IMR-90 (cell line): ENCODE results near the gene PLEKHB2.

Experiments used
- BHLHE40 ChIP-seq: fragments of 150-350 bp; IDR thresholded peaks from 2 replicates; pipeline ENCODE4 v1.6.1; 2016; ENCODE audit warnings: mild to moderate bottlenecking, low read depth, low read length
- CEBPB ChIP-seq: IDR thresholded peaks from 2 replicates; pipeline ENCODE4 v1.6.1; 2012; ENCODE audit warnings: low read depth, low read length, improper control_type of control experiment
- MAFK ChIP-seq: IDR thresholded peaks from 2 replicates; pipeline ENCODE4 v1.6.1; 2012; ENCODE audit warnings: low read depth, low read length, improper control_type of control experiment
- POLR2A ChIP-seq: IDR thresholded peaks from 2 replicates; pipeline ENCODE4 v1.6.1; 2012; ENCODE audit warnings: mild to moderate bottlenecking, low read depth, low read length
- RCOR1 ChIP-seq: IDR thresholded peaks from 2 replicates; pipeline ENCODE4 v1.6.1; 2012; ENCODE audit warnings: mild to moderate bottlenecking, low read length, improper control_type of control experiment; ENCODE audit not compliant: insufficient replicate concordance
- RFX5 ChIP-seq: IDR thresholded peaks from 2 replicates; pipeline ENCODE4 v1.8.0; 2012; ENCODE audit warnings: low read depth, mild to moderate bottlenecking, low read length, moderate library complexity
- SMC3 ChIP-seq: fragments of 150-350 bp; IDR thresholded peaks from 2 replicates; pipeline ENCODE4 v1.6.1; 2016; ENCODE audit warnings: low read depth, mild to moderate bottlenecking, antibody characterized with exemption, low read length, moderate library complexity
- TF ChIP-seq, protein P1 (sequence below): conservative IDR thresholded peaks from 2 replicates; pipeline ENCODE4 v1.5.1; 2012; ENCODE audit warnings: mild to moderate bottlenecking, low read depth, low read length, improper control_type of control experiment
- TF ChIP-seq, protein P2 (sequence below): fragments of 150-350 bp; IDR thresholded peaks from 2 replicates; pipeline ENCODE4 v1.6.1; 2016; ENCODE audit warnings: low read depth, mild to moderate bottlenecking, low read length, moderate library complexity, borderline replicate concordance

DNA sequence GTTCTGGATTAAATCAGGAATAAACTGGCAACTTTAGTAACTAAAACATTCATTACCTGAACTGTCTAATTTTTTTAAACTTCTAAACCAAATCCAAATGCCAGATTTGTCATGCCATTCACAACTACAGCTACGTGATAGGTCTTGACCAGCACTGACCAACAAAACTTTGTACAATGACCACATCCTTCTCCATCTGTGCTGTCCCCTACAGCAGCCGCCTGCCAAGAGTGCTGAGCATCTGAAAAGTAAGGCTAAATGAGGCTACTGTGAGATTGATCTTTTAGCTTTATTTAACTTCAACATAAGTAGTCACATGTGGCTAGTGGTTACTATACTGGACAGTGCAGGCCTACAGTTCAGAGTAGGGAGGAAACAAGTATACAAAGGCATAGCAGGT lies 19.5 kb upstream of the PLEKHB2 start:
- TF ChIP-seq, protein P1, sequence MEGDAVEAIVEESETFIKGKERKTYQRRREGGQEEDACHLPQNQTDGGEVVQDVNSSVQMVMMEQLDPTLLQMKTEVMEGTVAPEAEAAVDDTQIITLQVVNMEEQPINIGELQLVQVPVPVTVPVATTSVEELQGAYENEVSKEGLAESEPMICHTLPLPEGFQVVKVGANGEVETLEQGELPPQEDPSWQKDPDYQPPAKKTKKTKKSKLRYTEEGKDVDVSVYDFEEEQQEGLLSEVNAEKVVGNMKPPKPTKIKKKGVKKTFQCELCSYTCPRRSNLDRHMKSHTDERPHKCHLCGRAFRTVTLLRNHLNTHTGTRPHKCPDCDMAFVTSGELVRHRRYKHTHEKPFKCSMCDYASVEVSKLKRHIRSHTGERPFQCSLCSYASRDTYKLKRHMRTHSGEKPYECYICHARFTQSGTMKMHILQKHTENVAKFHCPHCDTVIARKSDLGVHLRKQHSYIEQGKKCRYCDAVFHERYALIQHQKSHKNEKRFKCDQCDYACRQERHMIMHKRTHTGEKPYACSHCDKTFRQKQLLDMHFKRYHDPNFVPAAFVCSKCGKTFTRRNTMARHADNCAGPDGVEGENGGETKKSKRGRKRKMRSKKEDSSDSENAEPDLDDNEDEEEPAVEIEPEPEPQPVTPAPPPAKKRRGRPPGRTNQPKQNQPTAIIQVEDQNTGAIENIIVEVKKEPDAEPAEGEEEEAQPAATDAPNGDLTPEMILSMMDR, result no peak
- no peak for TF ChIP-seq CEBPB
- no peak for TF ChIP-seq POLR2A
- TF ChIP-seq RFX5, result no peak
- TF ChIP-seq, protein P2, sequence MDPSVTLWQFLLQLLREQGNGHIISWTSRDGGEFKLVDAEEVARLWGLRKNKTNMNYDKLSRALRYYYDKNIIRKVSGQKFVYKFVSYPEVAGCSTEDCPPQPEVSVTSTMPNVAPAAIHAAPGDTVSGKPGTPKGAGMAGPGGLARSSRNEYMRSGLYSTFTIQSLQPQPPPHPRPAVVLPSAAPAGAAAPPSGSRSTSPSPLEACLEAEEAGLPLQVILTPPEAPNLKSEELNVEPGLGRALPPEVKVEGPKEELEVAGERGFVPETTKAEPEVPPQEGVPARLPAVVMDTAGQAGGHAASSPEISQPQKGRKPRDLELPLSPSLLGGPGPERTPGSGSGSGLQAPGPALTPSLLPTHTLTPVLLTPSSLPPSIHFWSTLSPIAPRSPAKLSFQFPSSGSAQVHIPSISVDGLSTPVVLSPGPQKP, result no peak
- TF ChIP-seq RCOR1, result no peak
- no peak for TF ChIP-seq BHLHE40
- TF ChIP-seq SMC3, result no peak
- TF ChIP-seq MAFK, result no peak
